Urothelium cell line (cell line): Measurements from ENCODE around the gene C10orf67.
"Not testable (repeated sequence)": the region's sequence is repeated elsewhere in the genome, so short reads cannot be mapped to it uniquely, and the experiment has no call there.

Source experiments
- DNase-seq: peaks from one replicate; pipeline ENCODE4 v3.0.0; 2011; ENCODE audit warnings: low spot score, mixed read lengths
- FAIRE-seq: peaks from 2 replicates; lab custom pipeline; 2011; peaks lifted over from hg19 to GRCh38; lab: Jason Lieb, UNC

The C10orf67 gene

GRCh38 chr10:23281044-23281433 is 63.6 kb downstream of the C10orf67 start:
- FAIRE-seq (no peak), DNase-seq (no peak)

GRCh38 chr10:23280419-23281043 is 64.1 kb downstream of the C10orf67 start:
- no peak for DNase-seq
- no peak for FAIRE-seq

- FAIRE-seq (no peak), DNase-seq (no peak)
These were observed 69.2 kb downstream of the C10orf67 start for GRCh38 chr10:23275355-23275754.

GRCh38 chr10:23274179-23274578 is 70.4 kb downstream of the C10orf67 start:
- not testable (repeated sequence) for FAIRE-seq

GRCh38 chr10:23270531-23270930 is 74.1 kb downstream of the C10orf67 start:
- no peak for FAIRE-seq
- DNase-seq, result no peak

More at GRCh38 chr10:23274179-23274578, 70.4 kb downstream of the C10orf67 start:
- DNase-seq, result not testable (repeated sequence)

- peak; percentile 9 for FAIRE-seq
- DNase-seq, result no peak
These were observed 81.0 kb downstream of the C10orf67 start for GRCh38 chr10:23263441-23264164.

- no peak for FAIRE-seq
These were observed 81.7 kb downstream of the C10orf67 start for GRCh38 chr10:23262928-23263327.

GRCh38 chr10:23258516-23258915 is 86.1 kb downstream of the C10orf67 start:
- FAIRE-seq (no peak), DNase-seq (no peak)

More at GRCh38 chr10:23262928-23263327, 81.7 kb downstream of the C10orf67 start:
- DNase-seq, result no peak

- FAIRE-seq (no peak), DNase-seq (no peak)
These were observed 90.8 kb downstream of the C10orf67 start for GRCh38 chr10:23253780-23254179.

- not testable (repeated sequence) for DNase-seq, FAIRE-seq
These were observed 91.7 kb downstream of the C10orf67 start for GRCh38 chr10:23252859-23253258.

GRCh38 chr10:23241779-23242178 is 102.8 kb downstream of the C10orf67 start:
- DNase-seq, FAIRE-seq: not testable (repeated sequence)

GRCh38 chr10:23238015-23238414 is 106.6 kb downstream of the C10orf67 start:
- DNase-seq, result no peak
- FAIRE-seq, result no peak

GRCh38 chr10:23230582-23230981 is 114.0 kb downstream of the C10orf67 start:
- DNase-seq (no peak), FAIRE-seq (no peak)

- FAIRE-seq, result no peak
- DNase-seq, result no peak
These were observed 127.1 kb downstream of the C10orf67 start for GRCh38 chr10:23217471-23217870.

GRCh38 chr10:23205972-23206642 is 138.5 kb downstream of the C10orf67 start:
- FAIRE-seq, result no peak

GRCh38 chr10:23204773-23205172 is 139.8 kb downstream of the C10orf67 start:
- DNase-seq, result no peak
- FAIRE-seq, result no peak

More at GRCh38 chr10:23205972-23206642, 138.5 kb downstream of the C10orf67 start:
- no peak for DNase-seq

- no peak for FAIRE-seq
- no peak for DNase-seq
These were observed 140.9 kb downstream of the C10orf67 start for GRCh38 chr10:23203369-23204325.

GRCh38 chr10:23202779-23203178 is 141.8 kb downstream of the C10orf67 start:
- no peak for FAIRE-seq
- DNase-seq, result no peak

GRCh38 chr10:23201837-23202236 is 142.8 kb downstream of the C10orf67 start:
- no peak for DNase-seq
- FAIRE-seq, result no peak

GRCh38 chr10:23200997-23201652 is 143.5 kb downstream of the C10orf67 start:
- DNase-seq, result no peak
- no peak for FAIRE-seq
